ENCODE data around the gene BACH2. TPM values are rescaled to one million over a fixed set of nuclear protein-coding genes. Genes with fewer than 3 reads are reported as not detected.

BACH2 gene
- total and polyA plus RNA-seq, 9 of the 15 experiments (the other 6 are each of a cell fraction or from before 2014, with no cell fraction given): 0.06 to 3.1 (median 0.59) TPM

- Histone ChIP-seq H3K9me3 (replicated peaks; ENCODE audit: control insufficient read depth, insufficient read depth, low read depth, low read length) (no peaks in the 10 kb centered on the region), H2AFZ (ENCODE audit: low read depth, low read length) (no peak overlapping the region), H3K9me1 (ENCODE audit: control insufficient read depth, insufficient read depth, low read length) (no peaks in the 10 kb centered on the region), H3K36me3 (ENCODE audit: control insufficient read depth, insufficient read depth, low read length) (no peaks in the 10 kb centered on the region), H3K27ac (ENCODE audit: extremely low read depth, low read depth, low read length) (no peak overlapping the region), H3K9ac (ENCODE audit: insufficient read depth in 1 of 2, low read depth in 2 of 2, low read length in 2 of 2) (no peak overlapping the region), H3K4me1 (replicated peaks in 1 of 2; ENCODE audit: control insufficient read depth in 2 of 2, insufficient read depth in 2 of 2, low read length in 2 of 2) (no peaks in the 10 kb centered on the region; a peak in 2 of 5 replicates), H3K27me3 (ENCODE audit: control insufficient read depth in 2 of 2, insufficient read depth in 2 of 2, low read length in 2 of 2) (peaks cover 0 to 7% of the 10 kb centered on the region in 2 experiments; a peak in 2 of 5 replicates), H3K79me2 (ENCODE audit: control insufficient read depth, insufficient read depth, low read length) (no peaks in the 10 kb centered on the region), H3K4me2 (ENCODE audit: insufficient read depth, low read length) (no peak overlapping the region), H3K4me3 (no peak overlapping the region), H4K20me1 (replicated peaks; ENCODE audit: control insufficient read depth, insufficient read depth, low read length) (no peaks in the 10 kb centered on the region)
- intact Hi-C loops (cut with micrococcal nuclease): no loop called here
- no peak for TF ChIP-seq ZNF79 (CRISPR knock-in tag; IDR thresholded peaks at IDR 0.05; ENCODE audit: low read depth)
- peak; percentile 69; the same call in 1 of the 2 replicates for TF ChIP-seq MAFG (tag; conservative IDR thresholded peaks at IDR 0.05)
- no peak for TF ChIP-seq U2AF1 (optimal IDR thresholded peaks at IDR 0.05; ENCODE audit: low read depth, low read length)
- peak; percentile 40; the same call in 1 of the 2 replicates for TF ChIP-seq MAFK (IDR thresholded peaks at IDR 0.05; ENCODE audit: low read length)
- TF ChIP-seq ZNF316 (IDR thresholded peaks at IDR 0.05): peak; percentile 68
- no peak for TF ChIP-seq MTA3 (IDR thresholded peaks at IDR 0.05; ENCODE audit: borderline replicate concordance)
- no peak for TF ChIP-seq ZNF143 (CRISPR knock-in tag; IDR thresholded peaks at IDR 0.05)
- TF ChIP-seq MAZ (CRISPR knock-in tag; conservative IDR thresholded peaks at IDR 0.05 in 1 of 2, IDR thresholded peaks at IDR 0.05 in 1 of 2): no peak
- no peak for TF ChIP-seq ELK1 (CRISPR knock-in tag; IDR thresholded peaks at IDR 0.05)
- no peak for TF ChIP-seq NELFE (IDR thresholded peaks at IDR 0.05; ENCODE audit: insufficient read depth, insufficient read length)
- 0 out of 2 replicates have a peak, but pooled peaks have one; percentile 30 for TF ChIP-seq ZNF740 (CRISPR knock-in tag; IDR thresholded peaks at IDR 0.05)
- TF ChIP-seq ZNF740 (tag; IDR thresholded peaks at IDR 0.05): no peak
- peak; percentile 74 for TF ChIP-seq C11orf30 (IDR thresholded peaks at IDR 0.05; ENCODE audit: low read depth)
- FAIRE-seq (no peak), ATAC-seq (no peak; the same call in 2 of the 3 replicates), DNase-seq (ENCODE audit: extremely low read depth in 1 of 4, low spot score in 3 of 4) (no peak)
- CTCF ChIA-PET (ENCODE audit: low intra/inter-chr PET ratio): no interaction called here
- in situ Hi-C loops (cut with MboI): no loop called here
- BruUV-seq (replicated peaks): no TSS peak
- 0% methylated on average over 5 of the region's 5 CpGs for WGBS (ENCODE audit: insufficient coverage, low coverage, missing lambda C conversion rate)
- POLR2A ChIA-PET: no interaction called here
Measured at GRCh38 chr6:90135667-90136066, 161.0 kb downstream of the BACH2 start.

All from K562 (cell line).